Caco-2 (cell line): ENCODE data around the gene IFITM5. TPM values are rescaled to one million over a fixed set of nuclear protein-coding genes. Genes with fewer than 3 reads are reported as not detected.
"Not testable (repeated sequence)": the region's sequence is repeated elsewhere in the genome, so short reads cannot be mapped to it uniquely, and the experiment has no call there.

ENCODE experiments used
- BruUV-seq: library from RNA; stranded (reverse); fragments of 400-500 nt; replicated peaks from 2 replicates; lab custom pipeline; 2021; lab: Mats Ljungman, UMichigan
- CTCF ChIA-PET: fragments of 300-600 bp; sonication (Branson Sonifier 250); formaldehyde crosslinking; loops from one replicate; lab custom pipeline; 2022; ENCODE audit warnings: antibody characterized with exemption; lab: Charles Lee
- POLR2A ChIA-PET: fragments of 300-600 bp; sonication (Branson Sonifier 250); formaldehyde crosslinking; loops from one replicate; lab custom pipeline; 2022; ENCODE audit warnings: antibody characterized with exemption; lab: Charles Lee
- DNase-seq, 2 experiments: peaks; one replicate each; pipeline versions ENCODE4 v3.0.0 to v3.0.0-alpha.2; 2020 to 2022
- H3K27me3 ChIP-seq: replicated peaks from 2 replicates; pipeline ENCODE4 v1.6.0; 2011; ENCODE audit warnings: low read length; ENCODE audit not compliant: control insufficient read depth, insufficient read depth
- H3K36me3 ChIP-seq: 2 replicates; pipeline ENCODE4 v1.5.1; 2011; ENCODE audit warnings: low read length; ENCODE audit not compliant: control insufficient read depth, insufficient read depth
- H3K4me1 ChIP-seq: fragments of 250-450 bp; sonication (Bioruptor Pico); 2 replicates; pipeline ENCODE4 v1.5.1; 2020; ENCODE audit warnings: mild to moderate bottlenecking
- H3K4me3 ChIP-seq: 2 replicates; pipeline ENCODE4 v1.5.1; 2011; ENCODE audit warnings: low read depth, mild to moderate bottlenecking, control low read depth, low read length
- H3K9me3 ChIP-seq: fragments of 250-450 bp; sonication (Bioruptor Pico); 2 replicates; pipeline ENCODE4 v1.5.1; 2020; ENCODE audit warnings: mild to moderate bottlenecking, moderate library complexity
- H3K27ac Mint-ChIP-seq: one replicate; pipeline ENCODE4 v1.8.0; 2022; ENCODE audit warnings: mixed read lengths; ENCODE audit not compliant: unreplicated experiment
- H3K27me3 Mint-ChIP-seq: one replicate; pipeline ENCODE4 v1.8.0; 2022; ENCODE audit warnings: mixed read lengths; ENCODE audit not compliant: insufficient read depth, unreplicated experiment
- H3K36me3 Mint-ChIP-seq: one replicate; pipeline ENCODE4 v1.8.0; 2022; ENCODE audit warnings: mild to moderate bottlenecking, mixed read lengths; ENCODE audit not compliant: insufficient read depth, unreplicated experiment
- H3K4me1 Mint-ChIP-seq: one replicate; pipeline ENCODE4 v1.8.0; 2022; ENCODE audit warnings: low read depth, mixed read lengths; ENCODE audit not compliant: unreplicated experiment
- H3K4me3 Mint-ChIP-seq: one replicate; pipeline ENCODE4 v1.8.0; 2022; ENCODE audit warnings: mild to moderate bottlenecking, moderate library complexity, mixed read lengths; ENCODE audit not compliant: unreplicated experiment
- H3K9me3 Mint-ChIP-seq: one replicate; pipeline ENCODE4 v1.8.0; 2022; ENCODE audit warnings: mixed read lengths; ENCODE audit not compliant: unreplicated experiment
- CTCF ChIP-seq, 2 experiments: fragments of 200-600 bp in 1 of 2; IDR thresholded peaks; 1 replicate in 1 of 2; 2 replicates in 1 of 2; pipeline versions ENCODE4 v1.5.1 to v1.8.0; 2011 to 2022; ENCODE audit warnings: antibody characterized with exemption in 1 of 2, control low read depth in 1 of 2, inconsistent platforms in 1 of 2, low read depth in 1 of 2, low read length in 1 of 2, mild to moderate bottlenecking in 1 of 2, moderate library complexity in 1 of 2; ENCODE audit not compliant: insufficient read depth in 1 of 2, severe bottlenecking in 1 of 2, unreplicated experiment in 1 of 2
- intact Hi-C: fragments of 100-400 bp; cut with micrococcal nuclease; formaldehyde crosslinking; loops from one replicate; pipeline ENCODE4 v1.10.0; 2022; ENCODE audit not compliant: unreplicated experiment
- total RNA-seq: library from RNA; stranded (reverse); gene quantifications from 2 replicates; pipeline ENCODE4 v1.2.3, GENCODE V29; 2022

IFITM5 gene
- total RNA-seq, 1 experiment from 2014 or later, result not detected

- POLR2A ChIA-PET, result no interaction called here
- DNase-seq, result no peak
- TF ChIP-seq CTCF (IDR thresholded peaks at IDR 0.05; ENCODE audit: insufficient read depth in 1 of 2, low read depth in 1 of 2, low read length in 1 of 2, severe bottlenecking in 1 of 2, unreplicated experiment in 1 of 2), result no peak
- Histone ChIP-seq H3K4me3 (no peak overlapping the region), H3K36me3 (no peaks in the 10 kb centered on the region), H3K4me1 (peaks cover 15% of the 10 kb centered on the region; the same call in 1 of the 2 replicates), H3K27me3 (no peaks in the 10 kb centered on the region), H3K9me3 (no peaks in the 10 kb centered on the region)
- no TSS peak for BruUV-seq
- Mint-ChIP-seq H3K27ac (no peak overlapping the region), H3K4me3 (no peak overlapping the region), H3K9me3 (no peaks in the 10 kb centered on the region), H3K4me1 (peaks cover 10% of the 10 kb centered on the region), H3K27me3 (no peaks in the 10 kb centered on the region), H3K36me3 (peaks cover 14% of the 10 kb centered on the region)
- CTCF ChIA-PET, result no interaction called here
- intact Hi-C loops, result no loop called here
Measured at GRCh38 chr11:325796-326591, 26.7 kb upstream of the IFITM5 start.

GRCh38 chr11:324593-325517 lies 25.5 kb upstream of the IFITM5 start:
- H3K4me1 ChIP-seq, result peaks cover 15% of the 10 kb centered on the region; the same call in 1 of the 2 replicates
- H3K9me3 ChIP-seq, H3K4me3 ChIP-seq, POLR2A ChIA-PET, H3K36me3 ChIP-seq, H3K27me3 ChIP-seq, DNase-seq, H3K27me3 Mint-ChIP-seq, H3K9me3 Mint-ChIP-seq, H3K27ac Mint-ChIP-seq, intact Hi-C loops, H3K4me3 Mint-ChIP-seq, BruUV-seq, CTCF ChIA-PET: not testable (repeated sequence)
- H3K4me1 Mint-ChIP-seq, result peaks cover 16% of the 10 kb centered on the region
- peaks cover 14% of the 10 kb centered on the region for H3K36me3 Mint-ChIP-seq

GRCh38 chr11:324156-324555 lies 24.8 kb upstream of the IFITM5 start:
- POLR2A ChIA-PET, result no interaction called here
- Mint-ChIP-seq H3K36me3 (peaks cover 7% of the 10 kb centered on the region), H3K4me3 (no peak overlapping the region), H3K27ac (no peak overlapping the region), H3K27me3 (no peaks in the 10 kb centered on the region), H3K4me1 (peaks cover 9% of the 10 kb centered on the region), H3K9me3 (no peaks in the 10 kb centered on the region)
- Histone ChIP-seq H3K4me1 (peaks cover 8% of the 10 kb centered on the region; the same call in 1 of the 2 replicates), H3K4me3 (no peak overlapping the region), H3K27me3 (no peaks in the 10 kb centered on the region), H3K9me3 (no peaks in the 10 kb centered on the region), H3K36me3 (no peaks in the 10 kb centered on the region)
- TF ChIP-seq CTCF (IDR thresholded peaks at IDR 0.05; ENCODE audit: insufficient read depth in 1 of 2, low read depth in 1 of 2, low read length in 1 of 2, severe bottlenecking in 1 of 2, unreplicated experiment in 1 of 2), result no peak
- no TSS peak for BruUV-seq
- CTCF ChIA-PET, result no interaction called here
- no peak for DNase-seq
- intact Hi-C loops, result no loop called here

GRCh38 chr11:319888-320273 lies 20.6 kb upstream of the IFITM5 start:
- H3K9me3 ChIP-seq, H3K27me3 ChIP-seq, BruUV-seq, H3K36me3 Mint-ChIP-seq, H3K4me1 Mint-ChIP-seq, H3K27me3 Mint-ChIP-seq, H3K4me1 ChIP-seq, H3K9me3 Mint-ChIP-seq, H3K36me3 ChIP-seq, intact Hi-C loops, H3K4me3 ChIP-seq, DNase-seq, POLR2A ChIA-PET, CTCF ChIA-PET: not testable (repeated sequence)
- Mint-ChIP-seq H3K4me3 (peak overlapping the region; percentile 65), H3K27ac (peak overlapping the region; percentile 45)

GRCh38 chr11:319121-319887 lies 20.0 kb upstream of the IFITM5 start:
- peak overlapping the region; percentile 49 for H3K4me3 ChIP-seq
- BruUV-seq, H3K4me1 ChIP-seq, DNase-seq, H3K27me3 ChIP-seq, H3K9me3 Mint-ChIP-seq, H3K4me1 Mint-ChIP-seq, H3K36me3 ChIP-seq, H3K27me3 Mint-ChIP-seq, intact Hi-C loops, CTCF ChIA-PET, POLR2A ChIA-PET, H3K9me3 ChIP-seq, H3K36me3 Mint-ChIP-seq: not testable (repeated sequence)
- Mint-ChIP-seq H3K4me3 (peak overlapping the region; percentile 65), H3K27ac (peak overlapping the region; percentile 45)
